Measurements from ENCODE around the gene SETD1B.
"Not testable (repeated sequence)": the region's sequence is repeated elsewhere in the genome, so short reads cannot be mapped to it uniquely, and the experiment has no call there.

The SETD1B gene

DNA sequence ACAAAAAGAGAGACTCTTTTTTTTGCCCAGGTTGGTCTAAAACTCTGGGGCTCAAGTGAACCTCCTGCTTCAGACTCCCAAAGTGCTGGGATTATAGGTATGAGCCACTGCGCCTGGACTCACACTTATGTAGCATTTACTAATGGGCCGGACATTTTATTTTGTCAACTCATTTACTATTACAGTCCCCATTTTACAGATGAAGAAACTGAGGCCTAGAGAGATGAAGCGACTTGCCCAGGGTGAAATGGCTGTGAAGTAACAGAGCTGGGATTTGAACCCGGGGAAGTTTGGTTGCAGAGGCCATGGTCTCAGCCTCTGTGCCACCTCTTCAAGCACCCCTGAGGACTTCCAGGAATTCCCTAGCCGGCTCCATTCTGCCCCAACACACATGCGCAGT is 45.4 kb downstream of the SETD1B start:
- TF ChIP-seq, protein P1, sequence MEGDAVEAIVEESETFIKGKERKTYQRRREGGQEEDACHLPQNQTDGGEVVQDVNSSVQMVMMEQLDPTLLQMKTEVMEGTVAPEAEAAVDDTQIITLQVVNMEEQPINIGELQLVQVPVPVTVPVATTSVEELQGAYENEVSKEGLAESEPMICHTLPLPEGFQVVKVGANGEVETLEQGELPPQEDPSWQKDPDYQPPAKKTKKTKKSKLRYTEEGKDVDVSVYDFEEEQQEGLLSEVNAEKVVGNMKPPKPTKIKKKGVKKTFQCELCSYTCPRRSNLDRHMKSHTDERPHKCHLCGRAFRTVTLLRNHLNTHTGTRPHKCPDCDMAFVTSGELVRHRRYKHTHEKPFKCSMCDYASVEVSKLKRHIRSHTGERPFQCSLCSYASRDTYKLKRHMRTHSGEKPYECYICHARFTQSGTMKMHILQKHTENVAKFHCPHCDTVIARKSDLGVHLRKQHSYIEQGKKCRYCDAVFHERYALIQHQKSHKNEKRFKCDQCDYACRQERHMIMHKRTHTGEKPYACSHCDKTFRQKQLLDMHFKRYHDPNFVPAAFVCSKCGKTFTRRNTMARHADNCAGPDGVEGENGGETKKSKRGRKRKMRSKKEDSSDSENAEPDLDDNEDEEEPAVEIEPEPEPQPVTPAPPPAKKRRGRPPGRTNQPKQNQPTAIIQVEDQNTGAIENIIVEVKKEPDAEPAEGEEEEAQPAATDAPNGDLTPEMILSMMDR (IDR thresholded peaks at IDR 0.05; ENCODE audit: borderline replicate concordance, insufficient read depth, low read depth, low read length): no peak
- H3K4me3 ChIP-seq (ENCODE audit: low read depth, low read length): no peak overlapping the region

DNA sequence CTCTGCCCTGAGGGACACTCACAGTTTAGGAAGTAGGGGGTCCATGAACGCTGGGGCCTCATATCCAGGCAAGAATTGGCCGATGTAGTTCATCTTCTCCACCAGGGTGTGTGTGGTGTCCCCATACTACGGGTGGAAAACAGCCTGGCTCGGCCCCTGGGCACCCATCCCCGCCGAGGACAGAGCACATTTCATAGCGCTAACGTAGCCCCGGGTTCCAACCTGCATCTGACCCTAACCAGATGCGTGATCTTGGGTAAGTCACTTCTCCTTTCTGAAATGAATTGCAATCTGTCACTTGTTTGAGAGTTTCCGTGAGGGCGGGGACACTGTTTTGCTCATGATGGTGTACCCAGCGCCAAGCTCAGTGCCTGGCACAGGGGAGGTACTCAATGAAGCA is 45.9 kb downstream of the SETD1B start:
- TF ChIP-seq, protein P1 (IDR thresholded peaks at IDR 0.05; ENCODE audit: borderline replicate concordance, insufficient read depth, low read depth, low read length): no peak
- no peak overlapping the region for H3K4me3 ChIP-seq (ENCODE audit: low read depth, low read length)

- H3K4me3 ChIP-seq (ENCODE audit: low read depth, low read length): not testable (repeated sequence)
Measured at GRCh38 chr12:121852392-121852791, 48.6 kb downstream of the SETD1B start.

DNA sequence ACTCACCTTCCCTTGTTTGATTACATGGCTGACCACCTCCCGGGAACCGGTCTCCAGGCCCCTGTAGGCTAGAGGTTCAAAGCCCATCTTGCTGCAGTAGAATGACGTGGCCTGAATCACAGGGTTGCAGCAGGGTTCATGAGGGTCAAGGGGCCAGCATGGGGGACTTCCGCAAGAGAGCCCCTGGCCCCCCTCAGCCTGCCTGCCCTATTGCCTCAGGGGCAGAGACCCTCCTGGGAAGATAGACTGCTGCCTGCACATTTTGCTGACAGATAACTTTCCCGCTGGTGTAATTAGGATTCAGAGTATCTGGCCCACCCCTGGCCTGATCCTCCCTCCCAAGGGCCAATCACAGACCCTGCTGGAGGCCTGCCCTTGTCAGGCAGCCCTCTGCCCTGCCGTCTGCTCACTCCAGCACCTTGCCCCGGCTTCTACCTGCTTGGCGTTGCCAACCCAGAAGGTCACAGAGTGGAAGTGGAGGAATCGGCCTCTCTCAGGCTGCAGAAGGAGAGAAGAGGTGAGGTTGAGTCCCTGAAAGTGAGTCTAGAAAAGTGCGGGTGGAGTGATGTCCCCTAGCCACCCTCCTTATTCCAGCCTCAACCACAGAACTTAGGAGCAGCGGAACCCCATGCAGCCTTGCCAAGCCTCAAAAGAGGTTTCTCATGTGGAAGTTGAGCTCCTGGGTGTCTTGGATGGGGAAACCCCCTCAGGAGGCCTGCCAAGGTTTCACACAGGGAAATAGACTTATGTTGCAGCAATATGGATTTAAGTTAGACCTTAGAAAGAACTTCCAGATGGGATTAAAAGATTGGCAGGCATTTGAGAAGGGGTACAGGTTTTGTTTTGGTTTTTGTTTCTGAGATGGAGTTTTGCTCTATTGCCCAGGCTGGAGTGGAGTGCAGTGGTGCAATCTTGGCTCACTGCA is 53.8 kb downstream of the SETD1B start:
- no peak overlapping the region for H3K4me3 ChIP-seq (ENCODE audit: low read depth, low read length)
- TF ChIP-seq, protein P1 (IDR thresholded peaks at IDR 0.05; ENCODE audit: borderline replicate concordance, insufficient read depth, low read depth, low read length): no peak

DNA sequence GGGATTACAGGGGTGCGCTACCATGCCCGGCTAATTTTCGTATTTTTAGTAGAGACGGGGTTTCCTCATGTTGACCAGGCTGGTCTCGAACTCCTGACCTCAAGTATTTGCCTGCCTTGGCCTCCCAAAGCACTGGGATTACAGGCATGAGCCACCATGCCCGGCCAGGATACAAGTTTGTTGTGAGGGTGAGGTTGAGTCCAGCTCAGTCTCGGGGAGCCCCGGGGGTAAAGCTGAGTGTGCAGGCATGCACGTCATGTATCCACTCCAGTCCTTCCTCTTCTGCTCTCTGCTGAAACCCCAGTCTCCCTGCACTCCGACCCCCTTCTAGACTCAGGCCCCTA is 54.5 kb downstream of the SETD1B start:
- TF ChIP-seq, protein P1 (IDR thresholded peaks at IDR 0.05; ENCODE audit: borderline replicate concordance, insufficient read depth, low read depth, low read length): no peak
- H3K4me3 ChIP-seq (ENCODE audit: low read depth, low read length): no peak overlapping the region

- TF ChIP-seq, protein P1 (IDR thresholded peaks at IDR 0.05; ENCODE audit: borderline replicate concordance, insufficient read depth, low read depth, low read length): no peak
- H3K4me3 ChIP-seq (ENCODE audit: low read depth, low read length): no peak within 1 kb of the TSS
Measured at GRCh38 chr12:121858662-121859572, 55.1 kb downstream of the SETD1B start, which contains the start of gene HPD. Gene HPD (minus strand): TSS chr12:121858859. CDS start chr12:121858823, 36 bp downstream.

DNA sequence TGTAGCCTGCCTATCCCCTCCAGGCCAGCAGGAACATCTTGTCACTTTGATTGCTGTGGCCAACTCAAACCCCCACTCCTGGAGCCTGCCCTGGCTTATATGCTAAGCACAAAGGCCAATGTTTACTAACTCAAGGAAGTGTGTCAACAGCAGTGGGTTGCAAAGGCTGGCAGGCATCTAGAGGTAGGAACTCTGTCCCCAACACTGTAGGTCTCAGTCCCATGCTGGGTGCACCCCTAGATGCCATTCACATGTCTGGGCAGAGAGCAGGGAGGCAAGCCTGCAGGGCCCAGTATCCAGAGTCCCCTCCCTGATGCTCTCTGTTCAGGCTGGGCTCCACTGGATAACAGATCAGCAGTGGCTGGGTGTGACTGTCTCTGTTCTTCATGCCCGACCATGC is 56.4 kb downstream of the SETD1B start:
- TF ChIP-seq, protein P1 (IDR thresholded peaks at IDR 0.05; ENCODE audit: borderline replicate concordance, insufficient read depth, low read depth, low read length): no peak

GRCh38 chr12:121860699-121861098 is 56.9 kb downstream of the SETD1B start:
- H3K4me3 ChIP-seq (ENCODE audit: low read depth, low read length): not testable (repeated sequence)

More for the DNA sequence above, 56.4 kb downstream of the SETD1B start:
- no peak overlapping the region for H3K4me3 ChIP-seq (ENCODE audit: low read depth, low read length)
